NCI-H146 treated with DMSO at 0.1 percent for 48 hours (cell line): ENCODE results near the gene SLC12A7.
A peak's percentile ranks its signal among the peaks of the same experiment; 100 is the strongest.
"Not testable (repeated sequence)": the region's sequence is repeated elsewhere in the genome, so short reads cannot be mapped to it uniquely, and the experiment has no call there.

Experiments used
- DNase-seq: peaks from one replicate; lab custom pipeline; 2025; ENCODE audit not compliant: unreplicated experiment; lab: John Stamatoyannopoulos, UW

Gene SLC12A7

DNA sequence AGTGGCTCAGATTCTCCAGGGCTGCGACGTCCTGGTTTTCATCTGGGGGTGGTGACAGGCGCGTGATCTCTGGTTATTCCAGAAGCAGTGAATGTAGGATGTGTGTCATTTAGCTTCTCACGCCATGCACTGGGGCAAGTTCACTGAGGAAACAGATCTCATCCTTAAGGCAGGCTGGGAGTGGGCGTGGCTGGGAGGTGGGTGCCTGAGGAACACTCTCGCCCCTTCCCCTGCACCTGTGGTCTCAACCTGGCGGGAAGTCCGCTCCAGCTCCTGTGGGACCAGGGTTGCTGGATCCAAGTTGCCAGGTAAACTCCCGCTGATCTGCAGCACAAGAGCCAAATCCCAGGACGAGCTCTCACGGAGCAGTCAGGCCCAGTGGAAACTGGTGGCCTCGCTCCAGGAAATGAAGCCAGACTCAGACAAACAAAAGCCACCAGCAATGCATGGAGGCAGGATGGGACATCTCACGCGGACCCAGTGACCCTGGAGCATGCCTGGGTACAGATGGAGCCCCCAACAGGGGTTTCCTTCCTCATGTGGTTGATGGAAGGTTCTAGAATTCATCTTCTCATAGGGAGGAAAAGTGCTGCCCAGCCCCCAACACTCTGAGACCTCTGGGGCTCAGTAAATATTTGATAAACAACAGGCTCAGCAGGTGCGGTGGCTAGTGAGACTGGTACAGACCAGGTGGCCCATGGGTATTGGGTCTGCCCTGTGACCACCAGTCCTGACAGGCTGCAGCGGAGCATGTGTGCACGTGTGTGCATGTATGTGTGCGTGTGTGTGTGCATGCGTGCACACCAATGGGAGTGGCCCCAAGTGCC is 16.3 kb upstream of the SLC12A7 start:
- DNase-seq: no peak

DNA sequence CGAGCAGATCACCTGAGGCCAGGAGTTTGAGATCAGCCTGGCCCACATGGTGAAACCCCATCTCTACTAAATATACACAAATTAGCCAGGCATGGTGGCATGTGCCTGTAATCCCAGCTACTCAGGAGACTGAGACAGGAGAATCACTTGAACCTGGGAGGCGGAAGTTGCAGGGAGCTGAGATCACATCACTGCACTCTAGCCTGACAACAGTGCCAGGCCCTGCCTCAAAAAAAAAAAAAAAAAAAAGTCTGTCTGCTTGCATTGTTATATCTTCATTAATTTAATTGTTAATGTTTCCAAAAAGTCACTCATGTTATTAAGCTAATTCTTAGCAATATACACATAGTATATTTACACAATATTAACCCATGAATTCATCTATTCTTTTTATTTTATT is 13.8 kb upstream of the SLC12A7 start:
- DNase-seq: not testable (repeated sequence)

DNA sequence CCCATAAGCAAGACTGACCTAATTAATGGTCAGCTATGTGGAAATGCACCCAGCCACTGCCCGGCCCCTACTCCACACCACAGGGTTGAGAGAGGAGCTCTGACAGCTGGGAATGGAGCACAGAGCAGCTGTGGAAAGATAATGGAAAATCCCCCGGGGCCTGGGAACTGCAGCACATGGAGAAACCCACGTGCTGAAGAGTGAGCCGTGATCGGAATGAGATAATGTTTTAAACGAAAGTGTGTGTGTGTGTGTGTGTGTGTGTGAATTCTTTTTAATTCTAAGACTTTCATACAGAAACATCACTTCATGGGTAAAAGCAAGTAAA is 13.1 kb upstream of the SLC12A7 start:
- DNase-seq: no peak

DNA sequence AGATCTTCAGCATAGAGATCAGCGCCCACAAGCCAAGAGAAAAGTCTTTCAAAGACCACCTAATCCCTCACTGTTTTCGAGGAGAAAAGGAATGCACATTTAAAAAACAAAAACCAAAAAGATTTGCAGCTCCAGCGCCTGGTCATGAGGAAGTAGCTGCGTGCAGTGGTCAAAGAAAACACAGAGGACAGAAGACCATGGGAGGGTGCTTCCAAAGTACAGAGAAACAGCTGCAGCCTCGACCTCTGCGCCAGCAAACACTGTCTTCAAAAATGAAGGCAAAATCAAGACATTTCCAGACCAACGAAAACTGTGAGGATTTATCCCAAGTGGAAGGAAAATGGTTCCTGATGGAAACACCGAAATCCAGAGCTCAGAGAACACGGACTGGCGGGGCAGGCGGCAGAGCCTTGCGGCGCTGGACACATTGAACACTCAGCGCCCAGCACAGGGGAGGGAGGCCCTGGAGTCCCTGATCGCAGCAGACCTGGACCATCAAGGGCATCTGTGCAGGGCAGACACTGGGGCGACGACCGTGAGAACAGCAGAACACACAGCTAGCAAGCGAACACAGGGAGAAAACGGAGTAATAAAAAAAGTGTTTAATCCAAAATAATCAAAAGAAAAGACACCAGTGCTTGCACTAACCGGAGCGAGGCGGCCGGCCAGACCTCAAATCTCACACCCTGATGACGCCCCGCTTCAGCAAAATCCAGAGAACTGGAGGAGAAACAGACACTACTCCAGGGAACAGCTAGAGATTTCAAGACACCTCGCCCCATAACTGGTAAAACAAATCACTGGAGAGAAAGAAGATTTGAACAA is 12.6 kb upstream of the SLC12A7 start:
- DNase-seq: no peak

DNA sequence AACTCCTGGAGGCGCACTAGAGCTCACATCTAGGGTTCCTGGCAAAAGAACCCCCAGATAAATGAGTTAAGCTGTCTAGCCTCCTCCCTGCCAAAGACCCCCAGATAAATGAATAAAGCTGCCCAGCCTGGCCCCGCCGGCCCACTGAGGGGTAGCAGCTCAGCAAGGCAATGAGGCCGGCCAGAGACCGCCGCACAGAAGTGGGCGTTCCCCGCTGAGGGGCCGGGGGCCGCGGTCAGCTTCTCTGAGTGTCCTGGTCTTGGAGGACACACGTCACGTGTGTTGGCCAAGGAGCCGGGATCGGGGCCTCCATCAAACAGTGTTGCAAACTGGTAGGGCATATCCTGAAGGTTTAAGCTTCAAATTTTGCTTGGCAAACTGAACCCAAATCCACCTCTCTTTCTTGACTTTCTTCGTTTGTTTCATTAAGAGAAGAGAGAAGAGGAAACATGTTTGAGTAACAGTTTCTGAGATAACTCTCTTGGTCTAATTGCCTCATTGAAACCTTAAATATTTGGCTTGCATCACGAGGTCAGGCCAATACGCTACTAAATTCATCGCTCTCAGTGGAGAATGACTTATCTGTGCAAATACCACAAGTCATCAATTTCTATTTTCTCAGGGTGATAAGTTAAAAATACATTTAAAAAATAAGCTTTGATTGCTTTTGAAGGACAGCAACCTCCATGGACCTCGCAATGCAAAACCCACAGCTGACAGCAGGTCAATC is 11.7 kb upstream of the SLC12A7 start:
- no peak for DNase-seq

DNA sequence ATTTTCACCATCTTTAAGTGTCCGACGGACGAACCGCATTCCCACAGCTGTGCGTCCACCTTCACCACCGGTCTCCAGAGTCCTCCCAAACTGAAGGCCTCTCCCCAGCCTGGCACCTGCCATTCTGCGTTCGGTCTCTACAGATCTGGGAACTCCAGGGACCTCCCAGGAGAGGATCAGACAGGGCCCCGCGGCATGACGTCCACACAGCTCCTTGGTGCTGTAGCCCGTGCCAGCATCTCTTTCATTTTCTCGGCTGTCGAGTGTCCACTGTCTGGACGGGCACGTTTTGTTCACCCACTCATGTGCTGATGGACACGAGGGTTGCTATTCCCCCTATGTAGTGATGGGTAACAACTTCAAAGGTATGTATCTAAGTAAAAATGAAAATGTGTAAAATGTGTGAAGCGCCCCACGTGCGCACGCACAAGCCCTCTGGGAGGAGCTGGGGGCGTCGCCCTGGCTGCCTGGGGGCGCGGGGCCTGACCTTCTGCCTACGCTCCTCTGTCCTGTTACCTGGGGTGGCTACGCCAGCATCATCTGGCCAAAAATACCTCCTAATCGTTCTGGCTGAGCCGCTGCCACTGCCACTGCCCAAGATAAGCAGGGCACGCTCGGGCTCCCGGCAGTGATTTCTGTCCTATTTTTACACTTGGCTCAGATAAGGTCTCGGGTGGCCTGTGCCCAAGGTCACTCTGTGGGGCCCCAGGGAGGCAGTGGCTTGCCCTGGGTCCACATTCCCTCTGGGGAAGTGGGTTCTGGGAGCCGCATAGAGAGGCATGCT is 10.8 kb upstream of the SLC12A7 start:
- no peak for DNase-seq

DNA sequence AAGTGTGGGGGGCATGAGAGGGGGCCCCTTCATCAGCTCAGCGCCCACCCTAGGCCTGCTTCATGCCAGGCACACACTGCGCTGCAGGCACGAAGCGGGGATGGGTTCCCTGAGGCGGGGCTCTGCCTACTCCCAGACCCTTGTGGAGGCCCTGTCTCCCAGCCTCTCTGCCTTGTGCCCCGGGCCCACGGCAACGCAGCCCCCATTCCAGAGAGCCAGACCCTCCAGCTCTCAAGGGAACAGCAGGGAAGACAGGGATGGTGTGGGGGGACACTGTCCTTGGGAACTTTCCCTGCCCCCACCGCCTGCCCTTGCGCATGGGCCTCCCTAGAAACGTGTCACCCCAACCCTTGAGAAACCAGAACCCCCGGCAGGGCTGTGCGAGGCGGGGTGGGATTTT is 10.0 kb upstream of the SLC12A7 start:
- no peak for DNase-seq

DNA sequence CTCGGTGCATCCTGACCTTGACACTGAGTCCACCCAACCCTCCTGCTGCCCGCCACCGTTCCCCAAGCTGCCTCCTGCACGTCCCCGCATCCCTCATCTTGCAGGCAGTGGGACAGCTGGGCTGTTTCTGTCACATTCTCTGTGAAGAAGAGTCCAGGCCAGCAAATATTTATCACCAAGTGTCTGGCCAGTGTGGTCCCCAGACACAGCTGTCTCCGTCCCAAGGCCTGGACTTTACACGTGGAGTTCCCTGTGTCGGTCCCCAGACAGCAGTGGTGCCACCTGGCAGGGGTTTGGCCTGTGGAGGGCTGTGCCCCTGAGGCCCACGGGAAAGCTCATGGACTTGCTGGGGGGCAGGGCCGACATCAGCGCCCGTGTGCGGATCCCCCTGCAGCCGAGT is 9.2 kb upstream of the SLC12A7 start:
- no peak for DNase-seq

DNA sequence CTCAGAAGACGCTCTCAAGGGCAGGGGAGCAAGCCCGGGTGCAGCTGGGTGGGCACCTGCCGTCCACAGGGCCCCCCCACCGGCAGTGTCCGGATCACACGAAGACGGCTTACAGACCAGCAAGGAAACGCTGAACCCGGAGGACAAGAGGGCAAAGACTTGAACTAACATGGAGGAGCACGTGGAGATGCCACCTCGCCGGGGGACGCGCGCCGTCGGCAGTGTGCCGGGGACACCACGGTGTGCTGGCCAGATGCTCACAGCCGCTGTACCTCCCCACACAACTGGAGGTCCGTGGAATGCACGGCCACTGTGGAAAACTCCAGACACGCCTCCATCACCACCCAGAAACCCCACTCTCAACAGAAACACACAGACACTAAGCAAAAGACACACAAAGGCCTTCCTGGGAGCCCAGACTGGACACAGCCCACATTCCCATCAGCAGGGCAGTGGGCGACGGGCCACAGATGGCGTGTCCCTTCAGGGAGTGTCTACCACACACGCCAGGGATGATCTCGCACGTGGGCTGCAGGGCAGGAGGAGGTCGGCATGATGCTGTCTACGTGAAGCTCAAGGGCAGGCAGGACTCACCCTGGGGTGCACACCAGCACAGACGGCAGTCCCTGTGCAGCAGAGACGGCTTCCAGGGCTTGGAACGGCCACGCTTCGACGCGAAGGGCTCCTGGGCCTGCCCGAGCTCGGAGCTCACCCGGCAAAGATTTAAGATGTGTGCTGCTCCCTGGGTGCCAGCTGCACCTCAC is 8.6 kb upstream of the SLC12A7 start:
- no peak for DNase-seq

DNA sequence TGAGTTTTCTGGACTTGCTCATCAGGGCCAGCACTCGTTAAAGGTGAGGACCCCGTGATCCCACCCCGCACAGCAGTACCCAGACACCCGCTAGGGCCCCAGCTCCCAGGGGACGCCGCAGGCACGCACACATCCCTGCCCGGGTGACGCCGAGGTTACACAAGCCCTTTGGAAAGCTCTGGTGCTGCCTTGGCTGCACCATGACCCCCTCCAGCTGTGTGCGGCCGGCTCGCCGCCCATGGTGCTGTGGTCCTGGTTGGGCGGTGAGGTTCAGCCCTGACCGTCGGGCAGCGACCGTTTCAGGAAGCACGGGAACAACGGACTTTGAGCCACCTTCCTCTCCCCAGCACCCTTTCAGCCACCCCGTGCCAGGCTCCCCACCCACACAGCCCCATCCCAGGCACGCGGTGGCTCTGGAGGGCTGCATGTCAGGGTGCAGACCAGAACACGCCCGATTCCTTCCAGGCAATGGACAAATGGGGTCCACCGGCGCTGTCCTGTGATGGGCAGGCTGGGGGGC is 7.5 kb upstream of the SLC12A7 start:
- DNase-seq: no peak

DNA sequence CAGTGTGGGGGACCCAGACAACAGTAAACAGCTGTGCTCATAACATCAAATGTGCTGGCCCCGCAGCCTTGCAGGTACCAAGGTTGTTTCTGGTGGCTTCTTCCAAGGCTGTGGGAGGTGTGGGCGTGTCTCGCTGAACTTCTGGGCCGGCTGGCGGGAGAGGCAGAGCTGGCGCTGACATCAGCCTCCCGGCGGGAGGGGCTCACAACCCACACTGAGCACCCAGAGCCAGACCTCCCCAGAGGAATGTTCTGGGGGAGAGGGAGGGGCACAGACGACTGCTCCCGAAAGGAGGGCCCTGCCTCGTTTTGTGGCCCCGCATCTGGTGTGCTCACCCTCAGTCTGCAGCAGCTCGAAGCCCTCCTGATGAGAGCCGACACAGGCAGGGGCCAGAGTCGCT is 6.9 kb upstream of the SLC12A7 start:
- DNase-seq: no peak

DNA sequence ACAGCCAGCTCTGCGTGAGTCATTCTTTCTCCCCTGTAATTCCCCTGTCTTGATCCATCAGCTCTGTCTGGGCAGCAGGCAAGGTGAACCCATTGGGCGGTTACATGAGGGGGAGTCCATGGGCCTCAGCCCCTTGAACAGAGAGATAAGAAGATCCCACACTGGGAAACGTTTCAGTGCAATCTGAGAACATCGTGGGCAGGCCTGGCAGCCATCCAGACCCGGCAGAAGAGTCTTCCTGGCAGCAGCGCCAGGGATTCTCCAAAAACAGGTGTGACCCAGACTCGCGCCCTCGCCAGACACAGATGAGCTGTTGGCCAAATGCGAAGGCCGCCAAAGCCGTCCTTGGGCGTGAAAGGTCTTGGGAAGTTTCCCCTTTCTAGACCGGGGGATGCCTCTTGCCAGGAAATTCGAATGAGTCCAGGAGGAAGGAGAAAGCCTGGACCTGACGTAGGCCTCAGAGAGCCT is 6.4 kb upstream of the SLC12A7 start:
- DNase-seq: no peak

DNA sequence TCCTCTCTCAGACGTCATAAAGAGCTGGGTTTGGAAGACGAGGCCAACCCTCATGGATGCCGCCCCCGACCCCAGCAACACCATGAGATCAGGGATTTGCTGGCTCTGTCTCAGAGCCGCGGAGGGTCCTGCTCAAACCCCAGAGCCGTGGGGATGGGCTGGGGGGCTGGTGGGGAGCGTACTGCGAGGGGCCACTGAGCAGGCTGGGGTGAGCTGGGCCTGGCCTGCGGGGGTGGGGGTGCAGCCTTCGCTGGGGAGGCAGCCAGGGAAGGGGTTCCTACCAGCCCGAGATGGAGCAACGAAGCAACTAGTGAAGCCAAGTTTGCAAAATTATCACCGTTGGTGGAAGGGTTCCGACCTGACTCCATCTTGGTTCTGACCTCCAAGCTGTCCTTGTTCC is 5.1 kb upstream of the SLC12A7 start:
- no peak for DNase-seq

DNA sequence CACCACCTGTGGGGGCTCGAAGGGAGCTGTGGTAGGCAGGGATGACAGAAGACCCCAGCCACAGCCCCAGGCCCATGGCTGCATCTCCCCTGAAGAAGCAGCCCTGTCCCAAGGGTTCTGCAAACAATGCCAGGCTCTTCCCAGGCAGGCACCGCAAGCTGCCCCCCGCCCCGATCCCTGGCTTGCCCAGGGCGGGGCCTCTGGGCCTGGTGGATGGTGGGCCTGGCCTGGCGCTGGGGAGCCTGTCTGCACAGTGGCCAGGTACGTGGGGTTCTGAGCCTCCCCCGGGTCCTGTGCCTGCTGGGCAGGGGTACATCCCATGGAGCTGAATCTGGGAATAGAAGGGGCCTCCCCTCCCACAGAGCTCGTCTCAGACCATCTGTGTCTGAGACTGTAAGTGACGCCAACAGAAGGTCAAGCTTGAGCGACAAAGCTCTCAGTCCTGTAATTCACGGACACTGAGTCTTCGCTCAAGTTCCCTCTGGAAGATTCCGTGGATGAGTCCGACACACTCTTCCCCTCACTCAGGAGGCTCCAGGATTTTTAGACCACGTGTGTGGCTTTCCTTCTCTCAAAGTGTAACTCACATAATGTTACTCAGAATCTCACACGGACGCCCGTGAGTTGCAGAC is 4.4 kb upstream of the SLC12A7 start:
- no peak for DNase-seq

DNA sequence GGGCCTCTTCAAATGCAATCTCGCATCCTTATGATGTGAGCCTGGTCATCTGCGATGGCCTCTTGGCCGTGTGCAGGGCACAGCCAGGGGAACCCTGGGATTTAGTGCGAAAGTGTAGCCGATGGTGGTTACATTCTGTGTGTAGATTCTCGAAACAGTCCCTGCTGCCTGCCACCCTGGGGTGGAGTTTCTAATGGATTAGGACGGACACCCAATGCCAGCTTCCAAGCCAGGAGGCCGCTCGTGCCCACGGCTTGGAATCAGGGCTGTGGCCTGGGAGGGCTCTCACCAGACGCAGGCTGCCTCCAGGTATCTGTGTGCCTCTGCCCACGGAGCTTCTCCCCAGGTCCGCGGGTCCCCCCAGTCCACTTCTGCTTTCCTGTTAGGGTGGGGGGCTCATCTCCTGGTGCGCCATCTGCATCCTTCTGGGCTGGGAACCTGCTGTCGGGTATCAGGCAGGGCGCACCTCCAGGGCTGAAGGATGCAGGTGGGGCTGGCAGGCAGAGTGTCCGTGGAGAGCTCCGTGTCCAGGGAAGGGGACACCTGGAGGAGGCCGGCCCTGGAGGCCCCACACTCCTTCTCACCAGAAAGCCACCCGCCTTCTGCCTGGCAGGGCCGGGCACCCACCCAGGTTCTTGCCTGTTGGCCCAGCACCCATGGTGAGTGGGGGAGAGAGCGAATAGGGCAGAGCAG is 3.4 kb upstream of the SLC12A7 start:
- no peak for DNase-seq

DNA sequence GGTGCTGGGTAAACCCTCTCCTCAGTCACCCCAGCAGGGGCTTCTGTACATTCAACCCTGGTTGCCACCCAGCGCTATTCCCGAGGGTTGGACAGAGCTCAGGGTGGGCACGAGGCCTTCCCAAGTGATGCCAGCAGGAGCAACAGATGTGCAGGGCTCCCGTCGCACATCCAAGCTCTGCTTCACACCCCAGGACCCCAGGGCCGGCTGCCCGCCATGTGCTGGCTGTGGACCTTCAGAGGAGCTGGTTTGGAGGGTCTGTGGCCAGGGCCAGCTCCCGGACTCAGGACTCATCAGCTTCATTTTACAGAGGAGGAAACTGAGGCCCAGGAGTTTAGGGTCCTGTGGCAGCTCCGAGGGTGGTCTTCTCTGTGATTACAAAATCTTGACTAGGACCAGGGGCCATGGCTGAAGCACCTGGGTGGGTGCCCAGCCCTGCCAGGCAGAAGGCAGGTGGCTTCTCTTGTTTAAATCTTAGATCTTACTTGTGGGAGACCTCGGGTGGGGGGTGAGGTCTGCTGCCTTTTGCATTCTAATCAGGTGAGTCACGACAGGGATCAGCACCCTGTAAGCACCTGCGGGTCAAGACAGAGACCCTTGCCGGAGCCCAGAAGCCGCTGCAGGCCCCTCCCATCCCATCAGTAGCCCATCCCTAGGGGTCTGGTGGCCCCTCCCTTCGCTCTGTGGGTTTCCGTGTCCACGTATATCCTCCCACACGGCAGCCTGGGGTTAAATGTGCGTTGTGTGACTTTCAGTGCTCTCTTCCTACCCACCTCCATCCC is 2.1 kb upstream of the SLC12A7 start:
- DNase-seq: no peak

DNA sequence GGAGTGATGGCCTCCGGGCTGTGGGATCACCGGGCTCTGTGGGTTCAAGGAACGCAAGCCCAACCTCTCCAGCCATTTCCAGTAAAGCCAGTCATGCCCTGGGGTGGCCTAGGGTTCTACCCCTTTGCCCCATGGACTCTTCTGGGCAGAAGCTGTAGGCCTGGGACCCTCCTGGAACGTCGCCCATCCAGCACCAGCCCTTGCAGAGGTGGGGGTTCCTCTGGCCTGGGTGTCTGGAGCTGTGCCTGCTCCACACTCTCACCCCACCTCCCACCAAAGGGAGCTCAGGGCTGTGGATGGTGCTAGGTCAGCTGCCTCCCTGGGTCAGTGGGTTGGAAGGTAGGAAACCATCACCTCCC is 1.4 kb upstream of the SLC12A7 start:
- DNase-seq: no peak

DNA sequence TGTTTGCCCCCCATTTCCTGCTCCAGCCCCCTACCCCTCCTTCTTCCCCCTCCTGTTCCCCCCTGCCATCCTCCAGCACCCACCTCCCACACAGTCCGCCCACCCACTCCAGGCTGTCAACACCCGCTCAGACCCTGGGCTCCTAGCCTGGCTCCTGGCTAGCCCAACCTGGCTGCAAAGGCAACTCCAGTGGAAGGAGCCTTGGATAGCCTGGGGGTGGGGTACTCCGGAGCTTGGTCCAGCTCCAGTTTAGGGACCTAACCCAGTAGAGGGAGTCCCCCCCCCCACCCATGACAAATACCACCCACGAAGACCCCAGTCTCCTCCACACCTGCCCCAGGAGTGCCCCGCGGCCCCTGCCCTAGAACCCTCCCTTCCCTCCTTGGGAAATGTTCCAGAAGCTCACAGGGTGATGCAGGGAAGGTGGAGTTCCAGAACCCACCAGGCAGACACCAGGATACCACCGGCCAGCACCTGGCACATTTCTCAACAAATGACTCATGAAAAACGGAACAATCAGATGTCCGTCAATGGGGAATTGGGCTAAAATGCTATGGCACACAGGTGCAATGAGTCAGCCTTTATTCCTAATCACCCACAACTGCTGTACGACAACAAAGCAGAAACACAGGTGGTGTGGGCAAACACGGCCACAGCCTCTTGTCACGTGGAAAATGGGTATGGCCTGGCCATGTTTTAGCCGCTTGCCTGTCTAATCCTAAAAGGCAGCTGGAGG is 901 bp upstream of the SLC12A7 start:
- DNase-seq: peak; percentile 18
